Gastroesophageal sphincter (tissue), 2 donors: ENCODE results near the gene TPX2.

Experiments used
- POLR2A ChIP-seq, 2 donors: fragments of 450-650 bp; IDR thresholded peaks; one replicate each; pipeline ENCODE4 v1.6.1; 2017; ENCODE audit warnings: antibody characterized with exemption in 2 of 2, mild to moderate bottlenecking in 2 of 2, moderate library complexity in 1 of 2
- POLR2AphosphoS5 ChIP-seq: sonication (generic); formaldehyde crosslinking; IDR thresholded peaks from one replicate; pipeline ENCODE4 v1.6.1; 2017; ENCODE audit warnings: antibody characterized with exemption

DNA sequence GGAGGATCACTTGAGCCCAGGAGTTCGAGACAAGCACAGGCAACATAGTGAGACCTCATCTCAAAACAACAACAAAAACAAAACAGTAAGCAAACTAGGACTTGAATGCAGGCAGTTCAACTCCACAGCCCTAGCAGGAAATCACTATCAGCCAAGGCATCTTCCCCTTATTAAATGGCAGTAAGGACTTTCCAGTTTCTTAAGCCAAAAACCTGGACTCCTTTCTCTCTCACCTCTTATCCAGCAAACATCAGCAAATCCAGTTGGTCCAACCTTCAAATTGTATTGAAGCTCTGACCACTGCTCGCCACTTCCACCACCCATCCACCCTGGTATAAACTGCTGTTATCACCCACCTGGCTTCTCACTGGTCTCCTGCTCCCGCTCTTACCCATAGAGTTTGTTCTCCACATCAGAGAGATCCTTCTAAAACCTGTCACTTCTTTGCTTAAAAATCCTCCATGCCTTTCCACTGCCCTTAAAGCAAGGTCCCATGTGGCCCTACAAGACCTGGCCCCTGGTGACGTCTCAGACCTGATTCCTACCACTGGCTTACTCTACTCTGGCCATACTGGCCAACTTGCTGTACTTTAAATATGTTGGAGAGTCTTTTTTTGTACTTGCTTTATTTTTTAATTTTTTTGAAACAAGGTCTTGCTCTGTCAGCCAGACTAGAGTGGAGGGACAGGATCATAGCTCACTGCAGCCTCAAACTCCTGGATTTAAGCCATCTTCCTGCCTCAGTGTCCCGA is 44.1 kb upstream of the TPX2 start:
- no peak for TF ChIP-seq POLR2A (IDR thresholded peaks at IDR 0.05)
- no peak for TF ChIP-seq POLR2AphosphoS5
